ENCODE measurements around the gene SIRPA.
"Not testable (repeated sequence)": the region's sequence is repeated elsewhere in the genome, so short reads cannot be mapped to it uniquely, and the experiment has no call there.

The SIRPA gene

GRCh38 chr20:1921985-1922384 lies 26.8 kb downstream of the SIRPA start:
- not testable (repeated sequence) for DNase-seq (ENCODE audit: low spot score in 2 of 2); H3K4me1 Mint-ChIP-seq; H3K36me3 Mint-ChIP-seq (ENCODE audit: insufficient read depth); H3K27ac Mint-ChIP-seq (ENCODE audit: low read depth); ATAC-seq (replicated peaks; ENCODE audit: extremely low read depth, poor library complexity, severe bottlenecking); H3K27me3 Mint-ChIP-seq; H3K4me3 Mint-ChIP-seq; H3K9me3 Mint-ChIP-seq

- no peaks in the 10 kb centered on the region for H3K4me1 Mint-ChIP-seq
- no peak overlapping the region for H3K4me3 Mint-ChIP-seq
- H3K27me3 Mint-ChIP-seq = peaks cover 13% of the 10 kb centered on the region
- DNase-seq (ENCODE audit: low spot score in 2 of 2) (no peak), ATAC-seq (replicated peaks; ENCODE audit: extremely low read depth, poor library complexity, severe bottlenecking) (no peak)
- H3K27ac Mint-ChIP-seq (ENCODE audit: low read depth) = no peak overlapping the region
- H3K36me3 Mint-ChIP-seq (ENCODE audit: insufficient read depth) = peaks cover 8% of the 10 kb centered on the region
- H3K9me3 Mint-ChIP-seq = no peaks in the 10 kb centered on the region
These were observed 27.6 kb downstream of the SIRPA start for GRCh38 chr20:1922786-1923185.

DNA sequence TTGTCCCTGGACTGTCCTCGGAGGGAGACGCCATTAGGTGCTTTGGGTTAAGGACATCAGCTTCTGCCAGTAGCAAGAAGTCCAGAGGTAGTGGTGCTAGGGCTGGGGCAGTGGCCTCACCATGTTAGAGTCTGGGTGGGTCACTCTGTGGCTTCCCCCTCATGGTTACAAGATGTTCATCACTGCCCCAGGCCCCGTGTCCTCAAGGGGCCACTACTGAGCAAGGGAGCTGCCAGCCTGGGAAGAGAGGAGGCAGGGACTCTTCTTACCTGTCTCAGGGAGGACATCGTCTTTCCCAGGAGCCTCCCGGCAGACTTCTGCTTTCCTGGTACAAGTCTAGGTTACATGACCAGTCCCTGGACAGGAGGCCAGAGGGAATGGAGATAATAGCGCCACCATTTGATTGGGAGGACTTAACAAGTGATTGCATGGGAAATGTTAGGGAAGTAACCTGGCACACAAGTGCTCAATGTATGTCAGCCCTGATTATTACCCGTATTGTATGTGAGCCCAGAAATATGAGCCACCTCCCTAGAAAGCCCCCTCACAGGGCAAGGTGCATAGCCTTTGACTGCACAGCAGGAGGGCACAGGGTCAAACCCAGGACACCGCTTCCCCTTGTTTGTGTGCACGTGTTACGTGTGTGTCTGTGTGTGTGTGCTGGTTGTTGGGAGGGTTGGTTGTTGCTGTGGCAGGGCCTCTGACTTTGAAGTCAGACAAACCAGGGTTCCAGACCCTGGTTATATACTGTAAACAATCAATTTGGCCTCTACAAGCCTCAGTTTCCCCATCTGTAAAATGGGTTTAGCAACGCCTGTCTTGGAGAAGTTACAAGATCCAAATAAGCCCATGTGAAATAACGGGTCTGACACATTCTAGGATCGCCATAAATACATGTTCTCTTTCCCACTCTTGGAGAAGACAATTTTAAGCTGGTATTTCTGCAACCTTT lies 30.0 kb downstream of the SIRPA start:
- peaks cover 8% of the 10 kb centered on the region for H3K36me3 Mint-ChIP-seq (ENCODE audit: insufficient read depth)
- no peaks in the 10 kb centered on the region for H3K4me1 Mint-ChIP-seq
- H3K4me3 Mint-ChIP-seq = no peak overlapping the region
- ATAC-seq (replicated peaks; ENCODE audit: extremely low read depth, poor library complexity, severe bottlenecking) (no peak), DNase-seq (ENCODE audit: low spot score in 2 of 2) (no peak)
- H3K9me3 Mint-ChIP-seq = no peaks in the 10 kb centered on the region
- H3K27me3 Mint-ChIP-seq = peaks cover 32% of the 10 kb centered on the region
- H3K27ac Mint-ChIP-seq (ENCODE audit: low read depth) = no peak overlapping the region

- no peak overlapping the region for H3K27ac Mint-ChIP-seq (ENCODE audit: low read depth)
- no peak for ATAC-seq (replicated peaks; ENCODE audit: extremely low read depth, poor library complexity, severe bottlenecking)
- no peaks in the 10 kb centered on the region for H3K9me3 Mint-ChIP-seq
- H3K4me3 Mint-ChIP-seq = no peak overlapping the region
- H3K27me3 Mint-ChIP-seq = peaks cover 40% of the 10 kb centered on the region
- H3K4me1 Mint-ChIP-seq = no peaks in the 10 kb centered on the region
- DNase-seq (ENCODE audit: low spot score in 2 of 2) = no peak
- peaks cover 6% of the 10 kb centered on the region for H3K36me3 Mint-ChIP-seq (ENCODE audit: insufficient read depth)
These were observed 31.0 kb downstream of the SIRPA start for GRCh38 chr20:1926237-1926636.

GRCh38 chr20:1927217-1927616 lies 32.0 kb downstream of the SIRPA start:
- no peak overlapping the region for H3K27ac Mint-ChIP-seq (ENCODE audit: low read depth)
- peaks cover 6% of the 10 kb centered on the region for H3K36me3 Mint-ChIP-seq (ENCODE audit: insufficient read depth)
- ATAC-seq (replicated peaks; ENCODE audit: extremely low read depth, poor library complexity, severe bottlenecking) (no peak), DNase-seq (ENCODE audit: low spot score in 2 of 2) (no peak)
- H3K9me3 Mint-ChIP-seq = no peaks in the 10 kb centered on the region
- H3K27me3 Mint-ChIP-seq = peaks cover 50% of the 10 kb centered on the region
- H3K4me1 Mint-ChIP-seq = no peaks in the 10 kb centered on the region
- no peak overlapping the region for H3K4me3 Mint-ChIP-seq

DNA sequence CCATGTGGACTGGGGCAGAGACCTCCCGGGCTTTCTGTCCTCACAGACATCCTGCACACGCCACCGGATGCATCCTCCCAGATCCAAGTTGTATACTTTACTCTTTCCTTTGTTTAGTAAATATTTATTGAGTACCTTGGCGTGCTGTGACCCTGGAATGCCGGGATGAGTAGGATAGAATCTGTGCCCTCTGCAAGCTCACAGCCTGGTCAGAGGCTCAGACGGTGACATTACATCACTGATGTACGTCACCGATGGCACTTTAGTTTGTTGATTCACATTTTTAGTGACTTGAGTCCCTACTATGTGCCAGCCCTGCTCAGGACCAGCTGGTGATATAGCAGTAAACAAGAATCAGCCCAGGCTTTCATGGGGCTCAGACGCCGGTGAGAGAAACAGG lies 32.9 kb downstream of the SIRPA start:
- H3K9me3 Mint-ChIP-seq = no peaks in the 10 kb centered on the region
- no peak overlapping the region for H3K27ac Mint-ChIP-seq (ENCODE audit: low read depth)
- DNase-seq (ENCODE audit: low spot score in 2 of 2) (no peak), ATAC-seq (replicated peaks; ENCODE audit: extremely low read depth, poor library complexity, severe bottlenecking) (no peak)
- H3K27me3 Mint-ChIP-seq = peaks cover 59% of the 10 kb centered on the region
- peaks cover 6% of the 10 kb centered on the region for H3K36me3 Mint-ChIP-seq (ENCODE audit: insufficient read depth)
- H3K4me3 Mint-ChIP-seq = no peak overlapping the region
- no peaks in the 10 kb centered on the region for H3K4me1 Mint-ChIP-seq

DNA sequence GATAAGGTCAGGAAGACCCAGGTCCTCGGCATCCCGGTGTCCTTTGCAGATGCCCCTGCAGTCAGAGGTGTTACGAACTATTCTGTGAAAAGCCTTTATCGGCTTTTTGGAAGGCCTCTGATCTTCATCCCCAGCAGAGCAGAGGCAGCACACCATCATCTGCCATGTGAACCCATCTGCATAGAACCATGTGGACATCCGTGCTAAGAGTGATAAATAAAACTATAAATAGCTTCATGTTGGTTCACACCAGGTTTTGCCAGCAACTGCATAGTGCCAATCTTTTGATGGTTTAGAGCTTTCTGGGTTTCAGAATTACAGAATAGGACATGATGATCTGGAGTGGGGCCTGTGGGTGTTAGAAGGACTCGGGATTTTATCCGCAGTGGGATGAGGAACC lies 33.6 kb downstream of the SIRPA start:
- no peaks in the 10 kb centered on the region for H3K4me1 Mint-ChIP-seq
- DNase-seq (ENCODE audit: low spot score in 2 of 2) (no peak), ATAC-seq (replicated peaks; ENCODE audit: extremely low read depth, poor library complexity, severe bottlenecking) (no peak)
- peaks cover 3% of the 10 kb centered on the region for H3K36me3 Mint-ChIP-seq (ENCODE audit: insufficient read depth)
- no peak overlapping the region for H3K27ac Mint-ChIP-seq (ENCODE audit: low read depth)
- no peaks in the 10 kb centered on the region for H3K9me3 Mint-ChIP-seq
- H3K4me3 Mint-ChIP-seq = no peak overlapping the region
- H3K27me3 Mint-ChIP-seq = peaks cover 61% of the 10 kb centered on the region

DNA sequence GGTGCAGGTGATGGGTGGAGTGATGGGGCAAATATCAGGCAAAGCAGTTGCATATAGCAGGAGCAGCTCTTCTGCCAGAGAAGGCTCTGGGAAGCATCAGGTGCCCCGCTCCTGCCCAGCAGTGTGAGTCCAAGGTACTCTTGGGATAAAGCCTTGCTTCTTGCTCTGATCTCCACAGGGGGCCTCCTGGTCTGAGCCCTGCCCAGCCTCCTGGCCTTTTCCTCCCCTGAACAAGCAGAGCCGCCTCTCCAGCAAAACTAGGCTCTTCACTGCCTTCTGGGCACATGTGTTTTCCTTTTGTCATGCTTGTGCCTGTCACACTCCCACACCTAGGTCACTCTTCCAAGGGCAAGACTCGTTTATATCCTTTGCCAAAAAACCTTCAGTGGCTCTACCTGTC lies 34.3 kb downstream of the SIRPA start:
- no peak for DNase-seq (ENCODE audit: low spot score in 2 of 2)
- Mint-ChIP-seq H3K4me3 (no peak overlapping the region), H3K4me1 (no peaks in the 10 kb centered on the region), H3K27ac (ENCODE audit: low read depth) (no peak overlapping the region), H3K9me3 (no peaks in the 10 kb centered on the region), H3K27me3 (peaks cover 61% of the 10 kb centered on the region), H3K36me3 (ENCODE audit: insufficient read depth) (peaks cover 3% of the 10 kb centered on the region)
- no peak for ATAC-seq (replicated peaks; ENCODE audit: extremely low read depth, poor library complexity, severe bottlenecking)

DNA sequence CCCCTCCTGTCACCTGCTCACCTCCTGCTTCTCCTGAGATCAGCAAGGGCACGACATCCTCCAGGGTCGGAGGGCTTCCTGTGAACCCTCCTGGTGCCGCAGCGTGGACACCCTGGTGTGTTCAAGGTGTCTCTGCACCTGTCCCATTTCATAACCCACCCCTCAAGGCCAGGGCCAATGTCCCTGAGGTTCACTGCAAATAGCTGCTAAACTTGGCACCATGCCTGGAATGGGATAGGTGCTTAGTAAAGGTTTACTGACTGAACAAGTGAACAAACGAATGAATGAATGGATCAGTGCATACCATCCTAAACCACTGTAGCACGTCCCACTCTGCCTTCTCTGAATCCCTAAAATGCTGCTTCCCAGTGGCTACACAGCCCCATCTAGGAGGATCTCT lies 35.0 kb downstream of the SIRPA start:
- Mint-ChIP-seq H3K9me3 (no peaks in the 10 kb centered on the region), H3K27me3 (peaks cover 61% of the 10 kb centered on the region), H3K4me3 (no peak overlapping the region), H3K27ac (ENCODE audit: low read depth) (no peak overlapping the region), H3K36me3 (ENCODE audit: insufficient read depth) (no peaks in the 10 kb centered on the region), H3K4me1 (no peaks in the 10 kb centered on the region)
- no peak for ATAC-seq (replicated peaks; ENCODE audit: extremely low read depth, poor library complexity, severe bottlenecking)
- DNase-seq (ENCODE audit: low spot score in 2 of 2) = no peak

DNA sequence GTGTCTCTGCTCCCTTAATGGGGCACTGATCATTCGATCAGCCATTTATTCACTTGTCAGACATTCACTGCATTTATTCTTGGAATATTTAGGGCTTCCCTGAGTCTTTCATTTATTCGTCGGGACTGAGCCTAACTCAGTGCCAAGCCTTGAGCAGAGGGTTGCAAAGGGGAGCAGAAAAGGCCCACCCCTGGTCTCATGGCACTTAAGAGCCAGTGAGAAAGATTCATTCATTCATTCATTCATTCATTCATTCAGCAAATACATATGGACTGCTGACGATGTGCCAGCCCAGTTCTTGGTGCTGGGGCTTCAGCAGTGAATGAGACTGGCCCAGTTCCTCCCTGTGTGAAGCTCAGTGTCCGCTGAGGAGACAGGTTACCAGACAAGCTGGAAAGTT lies 36.6 kb downstream of the SIRPA start:
- Mint-ChIP-seq H3K36me3 (ENCODE audit: insufficient read depth) (no peaks in the 10 kb centered on the region), H3K9me3 (no peaks in the 10 kb centered on the region), H3K4me1 (no peaks in the 10 kb centered on the region), H3K27ac (ENCODE audit: low read depth) (no peak overlapping the region), H3K4me3 (no peak overlapping the region), H3K27me3 (peaks cover 62% of the 10 kb centered on the region)
- DNase-seq (ENCODE audit: low spot score in 2 of 2) (no peak), ATAC-seq (replicated peaks; ENCODE audit: extremely low read depth, poor library complexity, severe bottlenecking) (no peak)

- Mint-ChIP-seq H3K27me3 (peaks cover 62% of the 10 kb centered on the region), H3K4me3 (no peak overlapping the region), H3K36me3 (ENCODE audit: insufficient read depth) (no peaks in the 10 kb centered on the region), H3K9me3 (no peaks in the 10 kb centered on the region), H3K27ac (ENCODE audit: low read depth) (no peak overlapping the region), H3K4me1 (no peaks in the 10 kb centered on the region)
- ATAC-seq (replicated peaks; ENCODE audit: extremely low read depth, poor library complexity, severe bottlenecking) (no peak), DNase-seq (ENCODE audit: low spot score in 2 of 2) (no peak)
These were observed 37.8 kb downstream of the SIRPA start for GRCh38 chr20:1932971-1933370.

GRCh38 chr20:1933465-1933870 lies 38.3 kb downstream of the SIRPA start:
- DNase-seq (ENCODE audit: low spot score in 2 of 2) (no peak), ATAC-seq (replicated peaks; ENCODE audit: extremely low read depth, poor library complexity, severe bottlenecking) (no peak)
- Mint-ChIP-seq H3K27me3 (peaks cover 57% of the 10 kb centered on the region), H3K4me3 (no peak overlapping the region), H3K4me1 (no peaks in the 10 kb centered on the region), H3K9me3 (no peaks in the 10 kb centered on the region), H3K36me3 (ENCODE audit: insufficient read depth) (no peaks in the 10 kb centered on the region), H3K27ac (ENCODE audit: low read depth) (no peak overlapping the region)

DNA sequence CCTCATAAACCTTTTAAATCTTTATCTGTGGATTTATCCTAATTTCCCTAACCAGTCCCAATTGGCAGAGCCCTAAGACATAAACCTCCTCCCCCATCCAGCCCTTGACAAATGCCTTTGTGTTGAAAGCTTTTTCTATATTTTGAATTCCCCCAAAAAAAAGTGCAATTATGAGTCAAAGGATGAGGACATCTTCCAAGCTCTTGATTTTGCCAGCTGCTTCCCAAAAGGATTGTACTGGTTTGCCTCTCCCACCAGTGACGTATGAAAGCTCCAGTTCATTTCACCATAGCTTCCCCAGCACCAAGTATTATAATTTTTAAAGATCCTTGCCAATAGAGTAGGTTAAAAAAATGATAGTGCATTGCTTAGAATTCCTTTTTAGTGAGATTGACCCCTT lies 38.9 kb downstream of the SIRPA start:
- Mint-ChIP-seq H3K9me3 (no peaks in the 10 kb centered on the region), H3K4me1 (no peaks in the 10 kb centered on the region), H3K27ac (ENCODE audit: low read depth) (no peak overlapping the region), H3K4me3 (no peak overlapping the region), H3K36me3 (ENCODE audit: insufficient read depth) (no peaks in the 10 kb centered on the region), H3K27me3 (peaks cover 50% of the 10 kb centered on the region)
- ATAC-seq (replicated peaks; ENCODE audit: extremely low read depth, poor library complexity, severe bottlenecking) (no peak), DNase-seq (ENCODE audit: low spot score in 2 of 2) (no peak)

Measured in central memory CD8-positive, alpha-beta T cell (primary cell).